HCT116 (cell line): Measurements from ENCODE around the gene LLCFC1. TPM values are rescaled to one million over a fixed set of nuclear protein-coding genes. Genes with fewer than 3 reads are reported as not detected.

Source experiments
- ATAC-seq: fragments of 200-7000 bp; cut with Tn5 transposase; 2 replicates; pipeline ENCODE4 v1.9.1; 2020; ENCODE audit warnings: mild to moderate bottlenecking, moderate library complexity
- BruUV-seq: library from RNA; stranded (reverse); fragments of 400-500 nt; replicated peaks from 2 replicates; lab custom pipeline; 2021; lab: Mats Ljungman, UMichigan
- CTCF ChIA-PET: fragments of 300-600 bp; sonication (Branson Sonifier 250); formaldehyde crosslinking; loops from one replicate; lab custom pipeline; 2021; ENCODE audit warnings: antibody characterized with exemption; lab: Charles Lee
- POLR2A ChIA-PET: fragments of 300-600, 350-600 bp; sonication (Branson Sonifier 250); formaldehyde crosslinking; loops from one replicate; lab custom pipeline; 2021; ENCODE audit warnings: antibody characterized with exemption; lab: Charles Lee
- RAD21 ChIA-PET, 2 experiments: fragments of 300-600 bp; sonication (Branson Sonifier 250); formaldehyde crosslinking; loops; one replicate each; lab custom pipeline; 2023; ENCODE audit warnings: low total read pairs in 2 of 2; ENCODE audit not compliant: uncharacterized antibody in 2 of 2, unreplicated experiment in 2 of 2, low non-redundant PET in 1 of 2; lab: Charles Lee
- DNase-seq: peaks from one replicate; pipeline ENCODE4 v3.0.0-alpha.2; 2010; ENCODE audit warnings: low read depth, low spot score
- H2AFZ ChIP-seq: fragments of 200-600 bp; shearing (Covaris generic), sonication (generic); 2 replicates; pipeline ENCODE4 v1.6.1; 2017; ENCODE audit warnings: low read depth, mixed run types, mixed read lengths, antibody characterized with exemption, low read length; ENCODE audit not compliant: poor library complexity, severe bottlenecking
- H3K27ac ChIP-seq: 2 replicates; pipeline ENCODE4 v1.5.1; 2012; ENCODE audit warnings: low read depth, low read length
- H3K27me3 ChIP-seq: fragments of 200-600 bp; sonication (generic); 2 replicates; pipeline ENCODE4 v1.6.1; 2016; ENCODE audit warnings: mixed run types, low read length, mixed read lengths; ENCODE audit not compliant: insufficient read depth
- H3K36me3 ChIP-seq, 2 experiments: fragments of 200-500 bp in 1 of 2; fragments of 200-600 bp in 1 of 2; sonication (Bioruptor generic) in 1 of 2; sonication (generic) in 1 of 2; 2 replicates each; pipeline versions ENCODE4 v1.5.1 to v1.6.1; 2014 to 2016; ENCODE audit warnings: low read length in 2 of 2, inconsistent platforms in 1 of 2, mixed read lengths in 1 of 2, mixed run types in 1 of 2; ENCODE audit not compliant: insufficient read depth in 2 of 2, control insufficient read depth in 1 of 2
- H3K4me1 ChIP-seq, 2 experiments: fragments of 200-600 bp in 1 of 2; sonication (generic) in 1 of 2; 2 replicates each; pipeline versions ENCODE4 v1.5.1 to v1.6.1; 2012 to 2017; ENCODE audit warnings: low read length in 2 of 2, inconsistent platforms in 1 of 2, mild to moderate bottlenecking in 1 of 2, mixed read lengths in 1 of 2, mixed run types in 1 of 2, moderate library complexity in 1 of 2; ENCODE audit not compliant: insufficient read depth in 2 of 2, control insufficient read depth in 1 of 2
- H3K4me2 ChIP-seq: fragments of 200-600 bp; sonication (generic); 2 replicates; pipeline ENCODE4 v1.6.1; 2017; ENCODE audit warnings: mixed run types, low read length, mixed read lengths
- H3K4me3 ChIP-seq, 2 experiments: fragments of 200-600 bp in 1 of 2; sonication (generic) in 1 of 2; replicated peaks in 1 of 2; 2 replicates each; pipeline ENCODE4 v1.5.1; 2011 to 2016; ENCODE audit warnings: low read length in 2 of 2, control low read depth in 1 of 2, low read depth in 1 of 2, mild to moderate bottlenecking in 1 of 2, mixed read lengths in 1 of 2, mixed run types in 1 of 2
- H3K79me2 ChIP-seq: fragments of 200-600 bp; sonication (generic); 2 replicates; pipeline ENCODE4 v1.6.1; 2017; ENCODE audit warnings: mild to moderate bottlenecking, mixed run types, low read length, moderate library complexity, mixed read lengths; ENCODE audit not compliant: insufficient read depth
- H3K9ac ChIP-seq: fragments of 200-600 bp; sonication (generic); 2 replicates; pipeline ENCODE4 v1.6.1; 2016; ENCODE audit warnings: low read length, mixed read lengths
- H3K9me2 ChIP-seq: fragments of 200-600 bp; sonication (generic), shearing (Covaris generic); 2 replicates; pipeline ENCODE4 v1.6.1; 2017; ENCODE audit warnings: mixed run types, mild to moderate bottlenecking, moderate library complexity; ENCODE audit not compliant: insufficient read depth
- H3K9me3 ChIP-seq, 2 experiments: fragments of 200-500 bp in 1 of 2; fragments of 200-600 bp in 1 of 2; sonication (Bioruptor generic) in 1 of 2; sonication (generic) in 1 of 2; 2 replicates each; pipeline ENCODE4 v1.6.1; 2014 to 2017; ENCODE audit warnings: low read length in 2 of 2, mixed read lengths in 2 of 2, inconsistent platforms in 1 of 2, low read depth in 1 of 2, mild to moderate bottlenecking in 1 of 2, mixed run types in 1 of 2, moderate library complexity in 1 of 2; ENCODE audit not compliant: control insufficient read depth in 1 of 2, insufficient read depth in 1 of 2
- H4K20me1 ChIP-seq: fragments of 200-600 bp; sonication (generic), shearing (Covaris generic); 2 replicates; pipeline ENCODE4 v1.6.1; 2017; ENCODE audit warnings: mixed run types, mild to moderate bottlenecking, moderate library complexity; ENCODE audit not compliant: insufficient read depth
- CBX3 ChIP-seq: IDR thresholded peaks from 2 replicates; pipeline ENCODE4 v1.6.1; 2012; ENCODE audit warnings: low read depth
- ELF1 ChIP-seq: IDR thresholded peaks from 2 replicates; pipeline ENCODE4 v1.6.1; 2012; ENCODE audit warnings: low read depth, borderline replicate concordance
- EZH2phosphoT487 ChIP-seq: fragments of 200-600 bp; IDR thresholded peaks from 2 replicates; pipeline ENCODE4 v1.6.1; 2018; ENCODE audit warnings: antibody characterized with exemption, borderline replicate concordance
- FOSL1 ChIP-seq: IDR thresholded peaks from 2 replicates; pipeline ENCODE4 v1.6.1; 2012; ENCODE audit warnings: low read depth
- POLR2A ChIP-seq: IDR thresholded peaks from 2 replicates; pipeline ENCODE4 v1.7.0; 2011; ENCODE audit warnings: borderline replicate concordance; ENCODE audit not compliant: insufficient read depth, insufficient read length; ENCODE audit errors: extremely low read depth
- POLR2AphosphoS5 ChIP-seq: IDR thresholded peaks from 2 replicates; pipeline ENCODE4 v1.6.1; 2011; ENCODE audit warnings: mild to moderate bottlenecking, low read depth, low read length, moderate library complexity
- RAD21 ChIP-seq: IDR thresholded peaks from 2 replicates; pipeline ENCODE4 v1.6.1; 2012; ENCODE audit warnings: low read depth, mild to moderate bottlenecking
- SIN3A ChIP-seq: IDR thresholded peaks from 2 replicates; pipeline ENCODE4 v1.6.1; 2012; ENCODE audit warnings: low read depth
- SP1 ChIP-seq: IDR thresholded peaks from 2 replicates; pipeline ENCODE4 v1.6.1; 2012; ENCODE audit warnings: low read depth
- SRF ChIP-seq: IDR thresholded peaks from 2 replicates; pipeline ENCODE4 v1.6.1; 2012; ENCODE audit warnings: low read depth
- TCF7L2 ChIP-seq: IDR thresholded peaks from 2 replicates; pipeline ENCODE4 v1.7.0; 2011; ENCODE audit warnings: borderline replicate concordance, inconsistent platforms; ENCODE audit not compliant: insufficient read depth, insufficient read length; ENCODE audit errors: extremely low read depth
- YY1 ChIP-seq: IDR thresholded peaks from 2 replicates; pipeline ENCODE4 v1.6.1; 2011; ENCODE audit warnings: low read length, low read depth, moderate library complexity, mild to moderate bottlenecking; ENCODE audit not compliant: insufficient replicate concordance; ENCODE audit errors: extremely low read depth
- ZFX ChIP-seq: fragments of 450-650 bp; IDR thresholded peaks from 2 replicates; pipeline ENCODE4 v1.6.1; 2017
- intact Hi-C: fragments of 100-400 bp; cut with micrococcal nuclease; formaldehyde crosslinking; loops from 2 replicates; pipeline ENCODE4 v1.10.0; 2022
- total RNA-seq: library from RNA; stranded (reverse); gene quantifications from one replicate; pipeline ENCODE4 v1.2.1, GENCODE V29; 2021; ENCODE audit not compliant: unreplicated experiment
- TF ChIP-seq, protein P1 (sequence below), 3 experiments: fragments of 200-600 bp in 1 of 3; sonication (generic) in 1 of 3; IDR thresholded peaks in 2 of 3; conservative IDR thresholded peaks in 1 of 3; 2 replicates each; pipeline ENCODE4 v1.5.1; 2012 to 2017; ENCODE audit warnings: low read depth in 2 of 3, low read length in 2 of 3, antibody characterized with exemption in 1 of 3, borderline replicate concordance in 1 of 3, control low read depth in 1 of 3, mild to moderate bottlenecking in 1 of 3, mixed read lengths in 1 of 3, mixed run types in 1 of 3, moderate library complexity in 1 of 3; ENCODE audit not compliant: insufficient read depth in 1 of 3
- TF ChIP-seq, protein P2 (sequence below): IDR thresholded peaks from 2 replicates; pipeline ENCODE4 v1.6.1; 2012; ENCODE audit warnings: low read depth

Gene LLCFC1
- total RNA-seq, 1 experiment from 2014 or later = not detected

GRCh38 chr7:142932386-142933091, 6.7 kb upstream of the LLCFC1 start:
- intact Hi-C loops = no loop called here
- Histone ChIP-seq H3K27me3 (no peaks in the 10 kb centered on the region), H3K9me2 (no peaks in the 10 kb centered on the region), H3K9ac (no peak overlapping the region), H3K9me3 (no peaks in the 10 kb centered on the region), H3K36me3 (no peaks in the 10 kb centered on the region), H4K20me1 (no peaks in the 10 kb centered on the region), H3K4me3 (no peak overlapping the region), H3K27ac (no peak overlapping the region), H3K79me2 (no peaks in the 10 kb centered on the region), H3K4me2 (no peak overlapping the region), H2AFZ (no peak overlapping the region), H3K4me1 (no peaks in the 10 kb centered on the region)
- ChIA-PET CTCF (no interaction called here), RAD21 (no interaction called here), POLR2A (no interaction called here)
- TF ChIP-seq ELF1 = no peak
- no TSS peak for BruUV-seq
- no peak for DNase-seq
- no peak for ATAC-seq

DNA sequence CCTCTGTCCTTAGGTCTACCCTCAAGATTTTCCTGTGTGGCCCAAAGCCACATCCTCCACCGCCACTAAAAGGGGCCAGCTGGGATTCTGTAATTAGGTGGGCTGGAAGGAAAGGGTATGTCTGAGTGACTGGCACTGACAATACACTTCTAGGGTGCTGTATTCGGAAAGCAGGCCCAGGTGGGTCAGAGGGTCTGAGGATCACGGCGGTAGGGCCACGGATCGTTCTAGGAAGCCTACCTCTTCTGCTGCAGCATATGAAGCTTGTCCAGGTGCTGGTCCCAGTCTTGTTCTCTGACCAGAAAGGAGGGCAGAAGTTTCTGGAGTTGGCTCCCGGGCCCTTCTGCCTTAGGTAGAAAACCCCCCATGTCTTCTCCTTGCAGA, 6.2 kb upstream of the LLCFC1 start:
- H3K4me2 ChIP-seq = no peak overlapping the region
- no peaks in the 10 kb centered on the region for H3K79me2 ChIP-seq
- RAD21 ChIA-PET = no interaction called here
- no peaks in the 10 kb centered on the region for H4K20me1 ChIP-seq
- H2AFZ ChIP-seq = no peak overlapping the region
- intact Hi-C loops = no loop called here
- H3K27me3 ChIP-seq = no peaks in the 10 kb centered on the region
- H3K9me2 ChIP-seq = no peaks in the 10 kb centered on the region
- H3K9ac ChIP-seq = no peak overlapping the region
- no peak for ATAC-seq
- no TSS peak for BruUV-seq
- DNase-seq = no peak
- H3K9me3 ChIP-seq = no peaks in the 10 kb centered on the region
- no peak overlapping the region for H3K27ac ChIP-seq
- CTCF ChIA-PET = no interaction called here
- H3K4me1 ChIP-seq = no peaks in the 10 kb centered on the region
- no peaks in the 10 kb centered on the region for H3K36me3 ChIP-seq
- POLR2A ChIA-PET = no interaction called here
- TF ChIP-seq, protein P1, sequence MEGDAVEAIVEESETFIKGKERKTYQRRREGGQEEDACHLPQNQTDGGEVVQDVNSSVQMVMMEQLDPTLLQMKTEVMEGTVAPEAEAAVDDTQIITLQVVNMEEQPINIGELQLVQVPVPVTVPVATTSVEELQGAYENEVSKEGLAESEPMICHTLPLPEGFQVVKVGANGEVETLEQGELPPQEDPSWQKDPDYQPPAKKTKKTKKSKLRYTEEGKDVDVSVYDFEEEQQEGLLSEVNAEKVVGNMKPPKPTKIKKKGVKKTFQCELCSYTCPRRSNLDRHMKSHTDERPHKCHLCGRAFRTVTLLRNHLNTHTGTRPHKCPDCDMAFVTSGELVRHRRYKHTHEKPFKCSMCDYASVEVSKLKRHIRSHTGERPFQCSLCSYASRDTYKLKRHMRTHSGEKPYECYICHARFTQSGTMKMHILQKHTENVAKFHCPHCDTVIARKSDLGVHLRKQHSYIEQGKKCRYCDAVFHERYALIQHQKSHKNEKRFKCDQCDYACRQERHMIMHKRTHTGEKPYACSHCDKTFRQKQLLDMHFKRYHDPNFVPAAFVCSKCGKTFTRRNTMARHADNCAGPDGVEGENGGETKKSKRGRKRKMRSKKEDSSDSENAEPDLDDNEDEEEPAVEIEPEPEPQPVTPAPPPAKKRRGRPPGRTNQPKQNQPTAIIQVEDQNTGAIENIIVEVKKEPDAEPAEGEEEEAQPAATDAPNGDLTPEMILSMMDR (IDR thresholded peaks at IDR 0.05 in 2 of 3, conservative IDR thresholded peaks at IDR 0.05 in 1 of 3; ENCODE audit: borderline replicate concordance in 1 of 3, insufficient read depth in 1 of 3, low read depth in 2 of 3, low read length in 2 of 3) = no peak
- no peak for TF ChIP-seq SP1
- no peak for TF ChIP-seq POLR2A
- TF ChIP-seq SIN3A = no peak
- TF ChIP-seq CBX3 = no peak
- TF ChIP-seq EZH2phosphoT487 = no peak
- TF ChIP-seq TCF7L2 = no peak
- TF ChIP-seq ZFX = no peak
- TF ChIP-seq, protein P2, sequence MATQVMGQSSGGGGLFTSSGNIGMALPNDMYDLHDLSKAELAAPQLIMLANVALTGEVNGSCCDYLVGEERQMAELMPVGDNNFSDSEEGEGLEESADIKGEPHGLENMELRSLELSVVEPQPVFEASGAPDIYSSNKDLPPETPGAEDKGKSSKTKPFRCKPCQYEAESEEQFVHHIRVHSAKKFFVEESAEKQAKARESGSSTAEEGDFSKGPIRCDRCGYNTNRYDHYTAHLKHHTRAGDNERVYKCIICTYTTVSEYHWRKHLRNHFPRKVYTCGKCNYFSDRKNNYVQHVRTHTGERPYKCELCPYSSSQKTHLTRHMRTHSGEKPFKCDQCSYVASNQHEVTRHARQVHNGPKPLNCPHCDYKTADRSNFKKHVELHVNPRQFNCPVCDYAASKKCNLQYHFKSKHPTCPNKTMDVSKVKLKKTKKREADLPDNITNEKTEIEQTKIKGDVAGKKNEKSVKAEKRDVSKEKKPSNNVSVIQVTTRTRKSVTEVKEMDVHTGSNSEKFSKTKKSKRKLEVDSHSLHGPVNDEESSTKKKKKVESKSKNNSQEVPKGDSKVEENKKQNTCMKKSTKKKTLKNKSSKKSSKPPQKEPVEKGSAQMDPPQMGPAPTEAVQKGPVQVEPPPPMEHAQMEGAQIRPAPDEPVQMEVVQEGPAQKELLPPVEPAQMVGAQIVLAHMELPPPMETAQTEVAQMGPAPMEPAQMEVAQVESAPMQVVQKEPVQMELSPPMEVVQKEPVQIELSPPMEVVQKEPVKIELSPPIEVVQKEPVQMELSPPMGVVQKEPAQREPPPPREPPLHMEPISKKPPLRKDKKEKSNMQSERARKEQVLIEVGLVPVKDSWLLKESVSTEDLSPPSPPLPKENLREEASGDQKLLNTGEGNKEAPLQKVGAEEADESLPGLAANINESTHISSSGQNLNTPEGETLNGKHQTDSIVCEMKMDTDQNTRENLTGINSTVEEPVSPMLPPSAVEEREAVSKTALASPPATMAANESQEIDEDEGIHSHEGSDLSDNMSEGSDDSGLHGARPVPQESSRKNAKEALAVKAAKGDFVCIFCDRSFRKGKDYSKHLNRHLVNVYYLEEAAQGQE = no peak
- TF ChIP-seq YY1 = no peak
- no peak for TF ChIP-seq SRF
- TF ChIP-seq FOSL1 = no peak
- TF ChIP-seq RAD21 = no peak
- TF ChIP-seq POLR2AphosphoS5 = no peak
- H3K4me3 ChIP-seq = no peak overlapping the region
